ENCODE data around the gene NGDN.

GRCh38 chr14:23447361-23448350, 21.8 kb upstream of the NGDN start:
- TF ChIP-seq POLR2A (IDR thresholded peaks at IDR 0.05), result no peak
- no peak for TF ChIP-seq CTCF (IDR thresholded peaks at IDR 0.05)
- no peak for TF ChIP-seq POLR2AphosphoS5 (IDR thresholded peaks at IDR 0.05)
- TF ChIP-seq EP300 (IDR thresholded peaks at IDR 0.05), result no peak
